Endothelial cell of umbilical vein (primary cell): ENCODE results near the gene CPB2. TPM values are rescaled to one million over a fixed set of nuclear protein-coding genes. Genes with fewer than 3 reads are reported as not detected.

Experiments used
- BruUV-seq: library from RNA; stranded (reverse); fragments of 400-500 nt; replicated peaks from 2 replicates; lab custom pipeline; 2021; lab: Mats Ljungman, UMichigan
- CTCF ChIA-PET: fragments of 300-600, 350-600 bp; sonication (Branson Sonifier 250); formaldehyde crosslinking; loops from one replicate; lab custom pipeline; 2021; ENCODE audit warnings: antibody characterized with exemption, inconsistent platforms; lab: Charles Lee
- POLR2A ChIA-PET: fragments of 300-600, 350-600 bp; sonication (Branson Sonifier 250); formaldehyde crosslinking; loops from one replicate; lab custom pipeline; 2021; ENCODE audit warnings: antibody characterized with exemption, inconsistent platforms; lab: Charles Lee
- DNase-seq: peaks from one replicate; pipeline ENCODE4 v3.0.0-alpha.2; 2011; ENCODE audit warnings: low read depth, low spot score
- FAIRE-seq: peaks from 2 replicates; lab custom pipeline; 2011; peaks lifted over from hg19 to GRCh38; lab: Jason Lieb, UNC
- H2AFZ ChIP-seq: 2 replicates; pipeline ENCODE4 v1.6.0; 2012; ENCODE audit warnings: low read depth, low read length, control low read depth, inconsistent platforms
- H3K27ac ChIP-seq: 2 replicates; pipeline ENCODE4 v1.5.1; 2011; ENCODE audit warnings: low read depth, mild to moderate bottlenecking, control low read depth, low read length, moderate library complexity; ENCODE audit not compliant: insufficient read depth
- H3K27me3 ChIP-seq, 2 experiments: 2 replicates each; pipeline versions ENCODE4 v1.6.0 to v1.6.1; 2011; ENCODE audit warnings: low read length in 2 of 2, mixed read lengths in 1 of 2; ENCODE audit not compliant: control insufficient read depth in 2 of 2, insufficient read depth in 2 of 2
- H3K36me3 ChIP-seq, 2 experiments: 2 replicates in 1 of 2; 3 replicates in 1 of 2; pipeline ENCODE4 v1.5.1; 2011; ENCODE audit warnings: low read length in 2 of 2, mild to moderate bottlenecking in 1 of 2, moderate library complexity in 1 of 2; ENCODE audit not compliant: control insufficient read depth in 2 of 2, insufficient read depth in 2 of 2; ENCODE audit errors: extremely low read depth in 1 of 2
- H3K4me1 ChIP-seq: 3 replicates; pipeline ENCODE4 v1.5.1; 2011; ENCODE audit warnings: mild to moderate bottlenecking, low read length; ENCODE audit not compliant: control insufficient read depth, insufficient read depth; ENCODE audit errors: extremely low read depth
- H3K4me2 ChIP-seq: 2 replicates; pipeline ENCODE4 v1.6.1; 2011; ENCODE audit warnings: low read length, control low read depth, mixed read lengths; ENCODE audit not compliant: insufficient read depth
- H3K4me3 ChIP-seq, 3 experiments: fragments of 200-600 bp in 1 of 3; sonication (generic), shearing (Covaris generic) in 1 of 3; replicated peaks in 1 of 3; 2 replicates each; pipeline ENCODE4 v1.5.1; 2011 to 2016; ENCODE audit warnings: control low read depth in 3 of 3, low read length in 3 of 3, mild to moderate bottlenecking in 2 of 3, inconsistent platforms in 1 of 3, low read depth in 1 of 3, moderate library complexity in 1 of 3; ENCODE audit not compliant: insufficient read depth in 1 of 3
- H3K79me2 ChIP-seq: 2 replicates; pipeline ENCODE4 v1.6.0; 2012; ENCODE audit warnings: low read length, inconsistent platforms; ENCODE audit not compliant: control insufficient read depth, insufficient read depth
- H3K9ac ChIP-seq: replicated peaks from 2 replicates; pipeline ENCODE3; 2011; ENCODE audit warnings: low read length, control low read depth; ENCODE audit not compliant: insufficient read depth; ENCODE audit errors: extremely low read depth
- H3K9me1 ChIP-seq: replicated peaks from 3 replicates; pipeline ENCODE4 v1.6.0; 2011; ENCODE audit warnings: mild to moderate bottlenecking, low read length; ENCODE audit not compliant: control insufficient read depth, insufficient read depth; ENCODE audit errors: extremely low read depth
- H3K9me3 ChIP-seq: replicated peaks from 2 replicates; pipeline ENCODE4 v1.5.1; 2012; ENCODE audit warnings: low read length, inconsistent platforms; ENCODE audit not compliant: control insufficient read depth, insufficient read depth
- H4K20me1 ChIP-seq: replicated peaks from 2 replicates; pipeline ENCODE3; 2011; ENCODE audit warnings: mild to moderate bottlenecking, low read length; ENCODE audit not compliant: control insufficient read depth, insufficient read depth; ENCODE audit errors: extremely low read depth
- CTCF ChIP-seq, 2 donors: IDR thresholded peaks; 1 replicate in 1 of 2; 2 replicates in 1 of 2; pipeline ENCODE4 v1.5.1; 2011; ENCODE audit warnings: low read length in 2 of 2, mild to moderate bottlenecking in 2 of 2, moderate library complexity in 2 of 2, control low read depth in 1 of 2, inconsistent platforms in 1 of 2, low read depth in 1 of 2; ENCODE audit not compliant: insufficient read depth in 1 of 2; ENCODE audit errors: extremely low read depth in 1 of 2
- EZH2 ChIP-seq: IDR thresholded peaks from 2 replicates; pipeline ENCODE4 v1.6.1; 2012; ENCODE audit warnings: borderline replicate concordance, low read depth, mild to moderate bottlenecking, moderate library complexity, low read length, inconsistent platforms; ENCODE audit not compliant: severe bottlenecking
- FOS ChIP-seq: IDR thresholded peaks from 2 replicates; pipeline ENCODE4 v1.6.1; 2011; ENCODE audit warnings: mild to moderate bottlenecking, low read length, moderate library complexity, borderline replicate concordance; ENCODE audit not compliant: insufficient read depth
- GATA2 ChIP-seq: IDR thresholded peaks from 2 replicates; pipeline ENCODE4 v1.7.0; 2011; ENCODE audit warnings: low read depth, mild to moderate bottlenecking, moderate library complexity, mixed read lengths, low read length; ENCODE audit not compliant: insufficient read length, insufficient read depth
- JUN ChIP-seq: IDR thresholded peaks from 2 replicates; pipeline ENCODE4 v1.6.1; 2011; ENCODE audit warnings: borderline replicate concordance, low read depth; ENCODE audit not compliant: insufficient read length, insufficient read depth
- MAX ChIP-seq: IDR thresholded peaks from 2 replicates; pipeline ENCODE4 v1.6.1; 2011; ENCODE audit not compliant: insufficient read depth, insufficient read length
- MYC ChIP-seq: IDR thresholded peaks from one replicate; pipeline ENCODE4 v1.6.1; 2011; ENCODE audit warnings: mild to moderate bottlenecking, low read depth, low read length
- POLR2A ChIP-seq: IDR thresholded peaks from 2 replicates; pipeline ENCODE4 v1.6.1; 2012; ENCODE audit warnings: low read depth, mild to moderate bottlenecking, control low read depth, low read length
- POLR2AphosphoS5 ChIP-seq: IDR thresholded peaks from 2 replicates; pipeline ENCODE4 v1.6.1; 2012; ENCODE audit warnings: low read depth, mild to moderate bottlenecking, control low read depth, low read length, moderate library complexity; ENCODE audit not compliant: insufficient read depth
- dilution Hi-C: fragments of 300-500 bp; cut with MboI; formaldehyde crosslinking; loops from one replicate; pipeline ENCODE4 v1.15.0; 2019; ENCODE audit warnings: low sequenced_read_pairs; ENCODE audit not compliant: extremely low pct_ligation_motif_present
- intact Hi-C: fragments of 100-400 bp; cut with micrococcal nuclease; formaldehyde crosslinking; loops from one replicate; pipeline ENCODE4 v1.10.0; 2022
- polyA plus RNA-seq, 4 experiments: library from polyadenylated mRNA; depleted of rRNA in 3 of 4; stranded (reverse) in 3 of 4; unstranded in 1 of 4; fragments of >200 nt; gene quantifications; 2 replicates each; pipeline versions ENCODE4 v1.2.1 to v1.2.3, GENCODE V29; 2011 to 2012; ENCODE audit warnings: missing spikeins in 1 of 4
- total RNA-seq: library from RNA; stranded (reverse); gene quantifications from 2 replicates; pipeline ENCODE4 v1.2.3, GENCODE V29; 2021

Gene CPB2
- total and polyA plus RNA-seq, 2 donors (not counting 3 experiments of a cell fraction or from before 2014, with no cell fraction given): not detected

GRCh38 chr13:46035066-46035465 lies 69.8 kb downstream of the CPB2 start:
- no peaks in the 10 kb centered on the region for H3K9me1 ChIP-seq
- ChIA-PET POLR2A (no interaction called here), CTCF (interaction anchor here (1.2 kb wide), 1 partner anchor 91 kb away, joined by 5 read pairs; no protein-coding TSS in a partner anchor)
- no peak overlapping the region for H3K4me3 ChIP-seq
- DNase-seq: no peak
- no peak for FAIRE-seq
- H4K20me1 ChIP-seq: no peaks in the 10 kb centered on the region
- peaks cover 24% of the 10 kb centered on the region for H3K79me2 ChIP-seq
- BruUV-seq: no TSS peak
- no peak overlapping the region for H3K27ac ChIP-seq
- TF ChIP-seq FOS (no peak), GATA2 (no peak), JUN (no peak)
- H2AFZ ChIP-seq: no peak overlapping the region
- H3K27me3 ChIP-seq: no peaks in the 10 kb centered on the region
- H3K9me3 ChIP-seq: no peaks in the 10 kb centered on the region
- no peak overlapping the region for H3K9ac ChIP-seq
- dilution Hi-C loops: no loop called here
- H3K4me2 ChIP-seq: no peak overlapping the region
- intact Hi-C loops: no loop called here
- peaks cover 2 to 5% of the 10 kb centered on the region in 2 experiments for H3K36me3 ChIP-seq
- H3K4me1 ChIP-seq: no peaks in the 10 kb centered on the region

GRCh38 chr13:46032341-46032740 lies 72.5 kb downstream of the CPB2 start:
- no peaks in the 10 kb centered on the region for H3K27me3 ChIP-seq
- CTCF ChIA-PET: no interaction called here
- BruUV-seq: no TSS peak

More at GRCh38 chr13:46032341-46032740, 72.5 kb downstream of the CPB2 start:
- Histone ChIP-seq H3K9ac (no peak overlapping the region), H3K79me2 (peaks cover 27% of the 10 kb centered on the region), H2AFZ (no peak overlapping the region), H3K9me1 (peaks cover 2% of the 10 kb centered on the region), H3K27ac (no peak overlapping the region), H3K36me3 (no peaks in the 10 kb centered on the region), H4K20me1 (no peaks in the 10 kb centered on the region), H3K9me3 (no peaks in the 10 kb centered on the region), H3K4me2 (no peak overlapping the region), H3K4me1 (no peaks in the 10 kb centered on the region), H3K4me3 (no peak overlapping the region)
- FAIRE-seq (no peak), DNase-seq (no peak)
- POLR2A ChIA-PET: no interaction called here
- TF ChIP-seq POLR2A: no peak
- no peak for TF ChIP-seq MAX
- TF ChIP-seq FOS: no peak
- no peak for TF ChIP-seq GATA2
- no peak for TF ChIP-seq JUN
- TF ChIP-seq MYC: no peak
- no peak for TF ChIP-seq POLR2AphosphoS5
- no peak for TF ChIP-seq CTCF (IDR thresholded peaks at IDR 0.05; ENCODE audit: extremely low read depth in 1 of 2, insufficient read depth in 1 of 2, low read depth in 1 of 2, low read length in 2 of 2)
- no peak for TF ChIP-seq EZH2
- intact Hi-C loops (no loop called here), dilution Hi-C loops (no loop called here)
